Body of pancreas (tissue), 4 donors: ENCODE data around the gene HMCN1.

Experiments used
- POLR2A ChIP-seq, 3 donors: fragments of 450-650 bp; IDR thresholded peaks; one replicate each; pipeline ENCODE4 v1.6.1; 2016; ENCODE audit warnings: antibody characterized with exemption in 3 of 3, mild to moderate bottlenecking in 2 of 3
- TF ChIP-seq, protein P1 (sequence below), 7 experiments: fragments of 450-650 bp in 4 of 7; fragments of 200-600 bp in 3 of 7; sonication (generic) in 3 of 7; IDR thresholded peaks; one replicate each; pipeline ENCODE4 v1.5.1; 2016 to 2019; ENCODE audit warnings: antibody characterized with exemption in 7 of 7

DNA sequence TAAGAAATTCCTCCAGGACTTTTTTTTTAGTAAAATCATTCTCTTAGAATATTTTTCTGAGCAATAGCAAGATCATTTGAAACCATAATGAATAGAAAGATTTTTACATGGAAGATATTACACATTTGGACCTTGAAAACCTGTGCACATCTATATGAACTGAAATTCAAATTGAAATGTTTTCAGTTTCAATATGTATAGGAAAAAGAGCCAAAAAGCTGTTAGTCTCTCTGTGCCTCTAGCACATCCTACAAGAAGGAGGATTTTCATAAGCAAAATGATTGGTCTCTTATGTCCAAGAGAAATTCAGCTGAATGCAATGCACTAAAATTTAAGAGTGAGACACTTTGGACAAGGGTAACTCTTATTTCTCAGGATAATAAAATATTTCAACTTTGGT, 8.2 kb downstream of the HMCN1 start:
- TF ChIP-seq, protein P1, sequence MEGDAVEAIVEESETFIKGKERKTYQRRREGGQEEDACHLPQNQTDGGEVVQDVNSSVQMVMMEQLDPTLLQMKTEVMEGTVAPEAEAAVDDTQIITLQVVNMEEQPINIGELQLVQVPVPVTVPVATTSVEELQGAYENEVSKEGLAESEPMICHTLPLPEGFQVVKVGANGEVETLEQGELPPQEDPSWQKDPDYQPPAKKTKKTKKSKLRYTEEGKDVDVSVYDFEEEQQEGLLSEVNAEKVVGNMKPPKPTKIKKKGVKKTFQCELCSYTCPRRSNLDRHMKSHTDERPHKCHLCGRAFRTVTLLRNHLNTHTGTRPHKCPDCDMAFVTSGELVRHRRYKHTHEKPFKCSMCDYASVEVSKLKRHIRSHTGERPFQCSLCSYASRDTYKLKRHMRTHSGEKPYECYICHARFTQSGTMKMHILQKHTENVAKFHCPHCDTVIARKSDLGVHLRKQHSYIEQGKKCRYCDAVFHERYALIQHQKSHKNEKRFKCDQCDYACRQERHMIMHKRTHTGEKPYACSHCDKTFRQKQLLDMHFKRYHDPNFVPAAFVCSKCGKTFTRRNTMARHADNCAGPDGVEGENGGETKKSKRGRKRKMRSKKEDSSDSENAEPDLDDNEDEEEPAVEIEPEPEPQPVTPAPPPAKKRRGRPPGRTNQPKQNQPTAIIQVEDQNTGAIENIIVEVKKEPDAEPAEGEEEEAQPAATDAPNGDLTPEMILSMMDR (IDR thresholded peaks at IDR 0.05): no peak
- no peak for TF ChIP-seq POLR2A (IDR thresholded peaks at IDR 0.05)
